Colonic mucosa (tissue), 4 donors: ENCODE results near the gene MST1. TPM values are rescaled to one million over a fixed set of nuclear protein-coding genes. Genes with fewer than 3 reads are reported as not detected.

Source experiments
- DNase-seq: peaks from one replicate; pipeline ENCODE4 v3.0.0-alpha.2; 2020
- H3K27ac ChIP-seq: fragments of 200-600 bp; one replicate; pipeline ENCODE4 v1.8.0; 2021
- H3K27me3 ChIP-seq: fragments of 200-600 bp; one replicate; pipeline ENCODE4 v1.8.0; 2021
- H3K36me3 ChIP-seq: fragments of 200-600 bp; one replicate; pipeline ENCODE4 v1.8.0; 2021
- H3K4me1 ChIP-seq: fragments of 200-600 bp; one replicate; pipeline ENCODE4 v1.8.0; 2021; ENCODE audit warnings: mild to moderate bottlenecking
- H3K4me3 ChIP-seq: fragments of 200-600 bp; one replicate; pipeline ENCODE4 v1.8.0; 2021
- H3K9ac ChIP-seq, 2 donors: one replicate each; pipeline ENCODE4 v1.7.0; 2013; ENCODE audit warnings: control low read depth in 2 of 2, low read depth in 2 of 2, low read length in 2 of 2
- H3K9me3 ChIP-seq: fragments of 200-600 bp; one replicate; pipeline ENCODE4 v1.8.0; 2021
- CTCF ChIP-seq: fragments of 200-600 bp; IDR thresholded peaks from one replicate; pipeline ENCODE4 v1.8.0; 2022; ENCODE audit warnings: antibody characterized with exemption, mild to moderate bottlenecking
- intact Hi-C: fragments of 100-400 bp; cut with DNase I; formaldehyde crosslinking; loops from one replicate; pipeline ENCODE4 v1.14.1; 2022
- total RNA-seq, 2 donors: library from RNA; stranded (reverse); fragmentation: NEBNext Ultra II Directional in 1 of 2; extraction: Animal tissue kit (Norgen Biotek cat#: 25700) in 1 of 2; gene quantifications; one replicate each; pipeline ENCODE4 v1.2.1, GENCODE V29; 2021
- donor health status: healthy.
- donor health status: DM: no; HTN: no; CAD: no.
- donor health status: DM: no; HTN: no; CAD: no.

The MST1 gene
- total RNA-seq, 2 donors from 2014 or later, result 27.7 to 49.9 TPM

- no peak overlapping the region for H3K4me3 ChIP-seq
- H3K9ac ChIP-seq, result no peak overlapping the region
- intact Hi-C loops, result loop anchor here (10.0 kb wide), 1 partner anchor 198 kb away; the partner anchor contains the start of gene MST1R
- no peaks in the 10 kb centered on the region for H3K27me3 ChIP-seq
- TF ChIP-seq CTCF, result no peak
- H3K4me1 ChIP-seq, result no peaks in the 10 kb centered on the region
- no peaks in the 10 kb centered on the region for H3K36me3 ChIP-seq
- no peak overlapping the region for H3K27ac ChIP-seq
- H3K9me3 ChIP-seq, result no peaks in the 10 kb centered on the region
- DNase-seq, result no peak
Observed at GRCh38 chr3:49707113-49707480, 17.8 kb upstream of the MST1 start.

- Histone ChIP-seq H3K4me1 (no peaks in the 10 kb centered on the region), H3K9ac (no peak overlapping the region), H3K27me3 (no peaks in the 10 kb centered on the region), H3K9me3 (no peaks in the 10 kb centered on the region), H3K27ac (no peak overlapping the region), H3K36me3 (no peaks in the 10 kb centered on the region), H3K4me3 (no peak overlapping the region)
- no peak for DNase-seq
- TF ChIP-seq CTCF, result no peak
- intact Hi-C loops, result loop anchor here (10.0 kb wide), 1 partner anchor 198 kb away; the partner anchor contains the start of gene MST1R
Observed at GRCh38 chr3:49706456-49707112, 17.3 kb upstream of the MST1 start.

GRCh38 chr3:49705390-49705960 is 16.2 kb upstream of the MST1 start:
- no peak overlapping the region for H3K27ac ChIP-seq
- TF ChIP-seq CTCF, result no peak
- no peak overlapping the region for H3K4me3 ChIP-seq
- no peaks in the 10 kb centered on the region for H3K27me3 ChIP-seq
- no peak overlapping the region for H3K9ac ChIP-seq
- DNase-seq, result no peak
- no peaks in the 10 kb centered on the region for H3K9me3 ChIP-seq
- no peaks in the 10 kb centered on the region for H3K36me3 ChIP-seq
- no peaks in the 10 kb centered on the region for H3K4me1 ChIP-seq
- intact Hi-C loops, result loop anchor here (10.0 kb wide), 1 partner anchor 199 kb away; the partner anchor contains the start of gene MST1R

- no peak for DNase-seq
- H3K27ac ChIP-seq, result no peak overlapping the region
- no peaks in the 10 kb centered on the region for H3K36me3 ChIP-seq
- no peaks in the 10 kb centered on the region for H3K9me3 ChIP-seq
- H3K4me1 ChIP-seq, result no peaks in the 10 kb centered on the region
- H3K9ac ChIP-seq, result no peak overlapping the region
- H3K27me3 ChIP-seq, result no peaks in the 10 kb centered on the region
- intact Hi-C loops, result loop anchor here (10.0 kb wide), 1 partner anchor 200 kb away; the partner anchor contains the start of gene MST1R
- no peak overlapping the region for H3K4me3 ChIP-seq
- no peak for TF ChIP-seq CTCF
Observed at GRCh38 chr3:49704629-49705028, 15.4 kb upstream of the MST1 start.

- no peak overlapping the region for H3K4me3 ChIP-seq
- intact Hi-C loops, result loop anchor here (2.0 to 10.0 kb wide), 2 partner anchors 135 to 201 kb away; partner anchors contain the start of gene MST1R
- H3K27ac ChIP-seq, result no peak overlapping the region
- H3K9me3 ChIP-seq, result no peaks in the 10 kb centered on the region
- H3K27me3 ChIP-seq, result no peaks in the 10 kb centered on the region
- no peak for DNase-seq
- H3K9ac ChIP-seq, result no peak overlapping the region
- no peaks in the 10 kb centered on the region for H3K4me1 ChIP-seq
- no peaks in the 10 kb centered on the region for H3K36me3 ChIP-seq
- no peak for TF ChIP-seq CTCF
Observed at GRCh38 chr3:49703956-49704355, 14.7 kb upstream of the MST1 start.
